Measurements from ENCODE around the gene PPT2.

The PPT2 gene

GRCh38 chr6:32151863-32152768 lies 1.8 kb upstream of the PPT2 start, which contains the start of gene PRRT1:
Gene PRRT1, minus strand, starts transcription at chr6:32151939. Its CDS starts 112 bp downstream, at chr6:32151827.
- Histone ChIP-seq H2AK5ac (ENCODE audit: low read length, severe bottlenecking) (peak within 1 kb of the TSS; percentile 47), H4K91ac (ENCODE audit: low read length) (peak within 1 kb of the TSS; percentile 11), H3K27ac (ENCODE audit: low read length, poor library complexity, severe bottlenecking) (peak within 1 kb of the TSS; percentile 86), H3K9ac (ENCODE audit: low read length) (peak within 1 kb of the TSS; percentile 97), H2BK5ac (ENCODE audit: low read depth, low read length, poor library complexity, severe bottlenecking) (no peak within 1 kb of the TSS), H3K79me1 (replicated peaks; ENCODE audit: low read length, poor library complexity, severe bottlenecking) (peaks cover 12% of the 10 kb centered on the region), H2AFZ (ENCODE audit: low read depth, low read length) (peak within 1 kb of the TSS; percentile 70), H2BK15ac (ENCODE audit: low read depth, poor library complexity, severe bottlenecking) (peak within 1 kb of the TSS; percentile 80), H2BK120ac (ENCODE audit: low read depth, low read length) (no peak within 1 kb of the TSS), H3K4ac (ENCODE audit: low read depth in 1 of 2, low read length in 2 of 2) (peak within 1 kb of the TSS; percentile 56 to 82), H3K27me3 (ENCODE audit: control insufficient read depth in 1 of 2, insufficient read depth in 1 of 2, low read length in 2 of 2) (peaks cover 30 to 34% of the 10 kb centered on the region in 2 experiments), H3K4me3 (ENCODE audit: insufficient read depth in 1 of 2, low read depth in 1 of 2, low read length in 2 of 2) (peak within 1 kb of the TSS; percentile 32 to 98), H3K4me2 (ENCODE audit: low read length, poor library complexity, severe bottlenecking) (peak within 1 kb of the TSS; percentile 88), H3K18ac (ENCODE audit: low read depth in 1 of 2, low read length in 2 of 2) (peak within 1 kb of the TSS in 1 of 2 experiments; percentile 88), H4K8ac (ENCODE audit: low read length) (peak within 1 kb of the TSS; percentile 88), H3K36me3 (ENCODE audit: control insufficient read depth in 1 of 2, insufficient read depth in 2 of 2, low read depth in 1 of 2, low read length in 2 of 2) (peaks cover 7 to 16% of the 10 kb centered on the region in 2 experiments), H3K4me1 (ENCODE audit: control insufficient read depth, insufficient read depth, low read depth, low read length) (peaks cover 31% of the 10 kb centered on the region), H3K14ac (ENCODE audit: low read length in 2 of 2) (peak within 1 kb of the TSS in 1 of 2 experiments; percentile 84), H2BK12ac (ENCODE audit: low read length in 2 of 2) (peak within 1 kb of the TSS; percentile 33 to 81), H3K9me3 (ENCODE audit: control insufficient read depth, low read length) (no peaks in the 10 kb centered on the region), H3K23ac (ENCODE audit: low read length in 2 of 2) (no peak within 1 kb of the TSS)
- WGBS, result 29% methylated on average over 7 of the region's 24 CpGs
- peak; percentile 30 for DNase-seq

DNA sequence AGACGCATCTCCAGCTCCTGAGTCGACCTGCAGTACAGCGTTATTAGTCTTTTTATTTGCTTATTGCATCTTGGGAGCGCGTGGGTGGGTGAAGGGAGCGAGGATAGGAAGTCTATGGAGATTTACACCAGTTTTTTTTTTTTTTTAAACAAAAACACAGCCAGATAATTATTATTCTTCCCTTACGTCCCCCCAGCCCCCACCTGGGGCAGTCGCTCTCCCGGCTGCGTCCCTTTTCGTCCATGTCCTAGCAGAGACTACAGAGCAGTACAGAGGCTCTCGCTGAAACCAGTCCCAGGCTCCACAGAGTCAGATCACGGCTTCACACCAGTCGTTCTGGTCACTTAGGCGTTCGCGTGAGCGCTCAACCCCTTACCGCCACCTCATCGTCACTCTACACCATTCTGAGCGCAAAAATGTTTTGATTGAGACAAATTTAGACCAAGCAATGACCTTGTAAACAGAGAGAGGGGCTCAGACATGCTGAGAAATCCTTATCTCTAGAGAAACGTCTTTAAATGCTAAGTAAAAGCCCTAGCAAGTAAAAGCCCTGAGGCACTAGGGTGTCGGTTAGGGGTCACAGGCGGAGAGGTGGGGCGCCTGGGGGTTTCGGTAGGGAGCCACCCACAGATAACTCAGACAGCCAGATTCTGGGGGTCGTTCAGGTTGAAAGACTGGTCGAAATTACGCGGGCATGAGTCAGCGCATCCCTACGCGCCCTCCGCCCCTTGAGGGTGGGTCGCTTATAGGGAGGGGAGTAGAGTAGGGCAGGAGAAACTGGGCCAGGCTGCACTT lies 975 bp upstream of the PPT2 start:
- WGBS, result 2% methylated on average over 23 of the region's 35 CpGs
- peak; percentile 84 for DNase-seq
- H3K36me3 ChIP-seq (ENCODE audit: control insufficient read depth in 1 of 2, insufficient read depth in 2 of 2, low read depth in 1 of 2, low read length in 2 of 2), result peaks cover 16 to 24% of the 10 kb centered on the region in 2 experiments

GRCh38 chr6:32154514-32155161 lies 697 bp downstream of the PPT2 start:
- Histone ChIP-seq H3K4ac (ENCODE audit: low read depth in 1 of 2, low read length in 2 of 2) (peak overlapping the region; percentile 30 to 52), H3K4me2 (ENCODE audit: low read length, poor library complexity, severe bottlenecking) (peak overlapping the region; percentile 88), H4K8ac (ENCODE audit: low read length) (peak overlapping the region; percentile 76), H3K4me1 (ENCODE audit: control insufficient read depth, insufficient read depth, low read depth, low read length) (peaks cover 31% of the 10 kb centered on the region), H2BK15ac (ENCODE audit: low read depth, poor library complexity, severe bottlenecking) (no peak overlapping the region), H2AK5ac (ENCODE audit: low read length, severe bottlenecking) (no peak overlapping the region), H2BK12ac (ENCODE audit: low read length in 2 of 2) (peak overlapping the region in 1 of 2 experiments; percentile 86), H3K9me3 (ENCODE audit: control insufficient read depth, low read length) (no peaks in the 10 kb centered on the region), H3K27ac (ENCODE audit: low read length, poor library complexity, severe bottlenecking) (peak overlapping the region; percentile 86), H3K18ac (ENCODE audit: low read depth in 1 of 2, low read length in 2 of 2) (peak overlapping the region; percentile 24 to 92), H3K14ac (ENCODE audit: low read length in 2 of 2) (peak overlapping the region in 1 of 2 experiments; percentile 95), H3K36me3 (ENCODE audit: control insufficient read depth in 1 of 2, insufficient read depth in 2 of 2, low read depth in 1 of 2, low read length in 2 of 2) (peaks cover 19 to 34% of the 10 kb centered on the region in 2 experiments), H3K4me3 (ENCODE audit: insufficient read depth in 1 of 2, low read depth in 1 of 2, low read length in 2 of 2) (peak overlapping the region; percentile 79 to 98), H2BK5ac (ENCODE audit: low read depth, low read length, poor library complexity, severe bottlenecking) (no peak overlapping the region), H4K91ac (ENCODE audit: low read length) (peak overlapping the region; percentile 11), H2BK120ac (ENCODE audit: low read depth, low read length) (no peak overlapping the region), H3K9ac (ENCODE audit: low read length) (peak overlapping the region; percentile 97), H3K23ac (ENCODE audit: low read length in 2 of 2) (peak overlapping the region in 1 of 2 experiments; percentile 96), H3K79me1 (replicated peaks; ENCODE audit: low read length, poor library complexity, severe bottlenecking) (peaks cover 16% of the 10 kb centered on the region), H3K27me3 (ENCODE audit: control insufficient read depth in 1 of 2, insufficient read depth in 1 of 2, low read length in 2 of 2) (peaks cover 5 to 18% of the 10 kb centered on the region in 2 experiments), H2AFZ (ENCODE audit: low read depth, low read length) (peak overlapping the region; percentile 93)
- DNase-seq, result peak; percentile 84
- 23% methylated on average over 34 of the region's 34 CpGs for WGBS

More for the DNA sequence above, 975 bp upstream of the PPT2 start:
- Histone ChIP-seq H3K23ac (ENCODE audit: low read length in 2 of 2) (peak overlapping the region in 1 of 2 experiments; percentile 43), H3K9me3 (ENCODE audit: control insufficient read depth, low read length) (no peaks in the 10 kb centered on the region), H2BK12ac (ENCODE audit: low read length in 2 of 2) (peak overlapping the region; percentile 79 to 86), H2BK5ac (ENCODE audit: low read depth, low read length, poor library complexity, severe bottlenecking) (no peak overlapping the region), H3K14ac (ENCODE audit: low read length in 2 of 2) (peak overlapping the region in 1 of 2 experiments; percentile 56), H3K4me1 (ENCODE audit: control insufficient read depth, insufficient read depth, low read depth, low read length) (peaks cover 31% of the 10 kb centered on the region), H4K91ac (ENCODE audit: low read length) (peak overlapping the region; percentile 89), H3K18ac (ENCODE audit: low read depth in 1 of 2, low read length in 2 of 2) (peak overlapping the region; percentile 55 to 92), H3K4me2 (ENCODE audit: low read length, poor library complexity, severe bottlenecking) (peak overlapping the region; percentile 88), H3K79me1 (replicated peaks; ENCODE audit: low read length, poor library complexity, severe bottlenecking) (peaks cover 16% of the 10 kb centered on the region), H3K27ac (ENCODE audit: low read length, poor library complexity, severe bottlenecking) (peak overlapping the region; percentile 86), H2BK15ac (ENCODE audit: low read depth, poor library complexity, severe bottlenecking) (peak overlapping the region; percentile 82), H2BK120ac (ENCODE audit: low read depth, low read length) (peak overlapping the region; percentile 88), H3K4me3 (ENCODE audit: insufficient read depth in 1 of 2, low read depth in 1 of 2, low read length in 2 of 2) (peak overlapping the region; percentile 79 to 98), H4K8ac (ENCODE audit: low read length) (peak overlapping the region; percentile 91), H3K9ac (ENCODE audit: low read length) (peak overlapping the region; percentile 97), H2AFZ (ENCODE audit: low read depth, low read length) (no peak overlapping the region), H2AK5ac (ENCODE audit: low read length, severe bottlenecking) (no peak overlapping the region), H3K27me3 (ENCODE audit: control insufficient read depth in 1 of 2, insufficient read depth in 1 of 2, low read length in 2 of 2) (peaks cover 22 to 30% of the 10 kb centered on the region in 2 experiments), H3K4ac (ENCODE audit: low read depth in 1 of 2, low read length in 2 of 2) (peak overlapping the region; percentile 6 to 82)
